GM13977 (cell line): ENCODE results near the gene C16orf54.
A peak's percentile ranks its signal among the peaks of the same experiment; 100 is the strongest.
"Not testable (repeated sequence)": the region's sequence is repeated elsewhere in the genome, so short reads cannot be mapped to it uniquely, and the experiment has no call there.

Source experiments
- DNase-seq: peaks from one replicate; pipeline ENCODE4 v3.0.0; 2012; ENCODE audit warnings: low spot score
- CTCF ChIP-seq: IDR thresholded peaks from 2 replicates; pipeline ENCODE4 v1.5.1; 2012; ENCODE audit warnings: mild to moderate bottlenecking, control low read depth; ENCODE audit not compliant: insufficient read depth; ENCODE audit errors: extremely low read depth, missing control alignments
- in situ Hi-C: fragments of 300-500 bp; cut with MboI; formaldehyde crosslinking; loops from one replicate; pipeline ENCODE4 v1.12.0; 2022; ENCODE audit warnings: low sequenced_read_pairs, low pct_unique_long_range_greater_than_20kb, mixed read lengths, inconsistent platforms; ENCODE audit not compliant: unreplicated experiment

C16orf54 gene

GRCh38 chr16:29714396-29714795, 31.4 kb downstream of the C16orf54 start:
- DNase-seq: no peak
- TF ChIP-seq CTCF: no peak
- in situ Hi-C loops: no loop called here

DNA sequence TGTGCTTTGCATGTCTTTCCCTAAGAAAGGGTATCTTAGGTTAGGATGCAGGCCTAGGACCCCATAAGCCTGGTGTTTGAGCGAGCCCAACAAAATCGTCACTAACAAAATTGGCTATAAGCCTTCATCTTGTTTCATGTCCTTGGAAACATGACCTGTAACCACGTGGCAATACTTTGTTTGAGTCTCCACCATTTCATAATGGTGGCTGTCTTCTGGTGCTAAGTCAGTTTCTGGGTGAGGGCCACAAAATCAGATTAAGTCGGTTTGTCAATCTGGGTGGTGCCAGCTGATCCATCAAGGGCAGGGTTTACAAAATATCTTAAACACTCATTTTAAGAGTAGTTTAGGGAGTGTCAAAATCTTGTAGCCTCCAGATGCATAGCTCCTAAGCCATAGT, 33.0 kb downstream of the C16orf54 start:
- in situ Hi-C loops: no loop called here
- no peak for TF ChIP-seq CTCF
- DNase-seq: no peak

GRCh38 chr16:29710227-29711219, 35.3 kb downstream of the C16orf54 start:
- TF ChIP-seq CTCF: peak; percentile 63
- in situ Hi-C loops: no loop called here
- no peak for DNase-seq

DNA sequence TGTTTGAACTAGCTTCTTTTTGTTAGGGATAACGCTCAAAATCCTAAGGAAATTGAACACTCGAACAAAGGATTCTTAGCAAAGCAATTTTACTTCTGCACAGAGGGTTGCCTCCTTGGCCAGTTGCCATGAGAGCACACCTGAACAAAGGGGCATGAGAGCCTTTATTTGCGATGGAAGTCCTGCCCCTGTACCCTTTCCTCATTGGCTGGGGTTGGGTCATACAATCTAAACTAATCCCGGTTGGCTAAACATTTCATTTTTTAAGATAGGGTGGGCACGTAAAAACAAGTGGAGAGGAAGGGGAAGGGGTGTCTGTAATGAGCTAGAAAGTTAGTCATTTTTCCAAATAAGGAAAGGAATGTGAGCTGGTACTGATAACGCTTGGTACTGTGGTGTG, 36.1 kb downstream of the C16orf54 start:
- DNase-seq, in situ Hi-C loops: not testable (repeated sequence)

DNA sequence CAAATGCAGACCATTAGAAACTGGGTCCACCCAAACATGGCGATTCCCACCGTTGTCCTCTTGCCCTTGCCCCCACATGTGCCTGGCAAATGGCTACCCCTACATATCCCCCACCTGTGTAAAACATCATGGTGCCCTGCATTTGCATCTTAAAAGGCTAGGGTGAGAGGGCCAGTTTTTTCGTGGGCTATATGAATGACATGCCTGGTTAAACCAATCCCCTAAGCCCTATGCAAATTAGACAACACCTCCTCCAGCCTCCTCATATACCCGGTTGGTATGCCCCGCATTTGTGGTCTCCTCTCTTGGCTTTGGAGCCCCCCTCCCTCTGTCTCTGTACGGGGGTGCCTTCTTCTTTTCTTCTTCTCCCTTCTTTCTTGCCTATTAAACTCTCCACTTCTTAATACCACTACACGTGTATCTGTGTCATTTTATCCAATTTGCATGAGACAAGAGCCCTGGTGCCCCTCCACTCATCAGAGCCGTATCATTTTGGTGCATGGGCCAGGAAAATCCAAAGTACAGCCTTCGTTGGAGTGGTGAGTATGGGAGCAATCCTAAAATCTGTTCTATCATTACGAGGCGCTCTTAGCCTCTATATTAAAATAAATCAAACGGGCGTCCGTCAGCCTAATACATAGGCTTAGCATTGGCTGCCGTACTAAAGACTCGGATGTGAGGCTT, 36.7 kb downstream of the C16orf54 start:
- no peak for DNase-seq
- no peak for TF ChIP-seq CTCF
- in situ Hi-C loops: no loop called here

DNA sequence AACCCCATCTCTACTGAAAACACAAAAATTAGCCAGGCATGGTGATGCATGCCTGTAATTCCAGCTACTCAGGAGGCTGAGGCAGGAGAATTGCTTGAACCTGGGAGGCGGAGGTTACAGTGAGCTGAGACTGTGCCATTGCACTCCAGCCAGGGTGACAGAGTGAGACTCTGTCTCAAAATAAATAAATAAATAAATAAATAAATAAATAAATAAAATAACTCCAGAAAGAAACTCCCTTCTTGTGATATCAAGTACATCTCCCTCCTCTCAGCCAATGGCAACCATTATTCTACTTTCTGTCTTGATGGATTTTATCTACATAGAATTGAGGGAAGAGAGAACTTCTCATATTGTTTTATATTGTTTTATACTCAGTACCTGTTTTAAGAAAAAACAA, 38.6 kb downstream of the C16orf54 start:
- in situ Hi-C loops, DNase-seq: not testable (repeated sequence)

DNA sequence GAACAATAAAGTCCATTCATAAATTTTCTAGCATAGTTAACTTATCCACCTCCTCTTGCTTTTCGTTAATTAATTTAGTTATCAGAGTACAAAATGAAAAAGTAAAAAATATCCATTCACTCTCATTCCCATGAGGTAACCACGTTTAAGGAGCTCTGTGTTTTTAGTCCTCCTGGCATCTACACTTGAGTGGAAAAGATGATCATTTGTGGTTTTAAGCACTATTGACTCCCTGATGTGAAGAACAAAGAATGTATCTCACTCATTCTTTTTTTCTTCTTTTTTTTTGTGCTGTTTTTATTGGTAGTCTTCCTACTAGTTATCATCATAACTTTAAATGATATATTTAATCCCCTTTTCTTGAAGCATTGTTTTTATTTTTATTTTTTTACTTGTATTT, 40.8 kb downstream of the C16orf54 start:
- DNase-seq: no peak
- in situ Hi-C loops: no loop called here
- no peak for TF ChIP-seq CTCF
